Measurements from ENCODE around the gene CDC25B. TPM values are rescaled to one million over a fixed set of nuclear protein-coding genes. Genes with fewer than 3 reads are reported as not detected.
A peak's percentile ranks its signal among the peaks of the same experiment; 100 is the strongest.

CDC25B gene
- total and polyA plus RNA-seq, 2 of the 13 experiments (the other 11 are each of a cell fraction or from before 2014, with no cell fraction given) = 14.5 to 19.4 TPM

DNA sequence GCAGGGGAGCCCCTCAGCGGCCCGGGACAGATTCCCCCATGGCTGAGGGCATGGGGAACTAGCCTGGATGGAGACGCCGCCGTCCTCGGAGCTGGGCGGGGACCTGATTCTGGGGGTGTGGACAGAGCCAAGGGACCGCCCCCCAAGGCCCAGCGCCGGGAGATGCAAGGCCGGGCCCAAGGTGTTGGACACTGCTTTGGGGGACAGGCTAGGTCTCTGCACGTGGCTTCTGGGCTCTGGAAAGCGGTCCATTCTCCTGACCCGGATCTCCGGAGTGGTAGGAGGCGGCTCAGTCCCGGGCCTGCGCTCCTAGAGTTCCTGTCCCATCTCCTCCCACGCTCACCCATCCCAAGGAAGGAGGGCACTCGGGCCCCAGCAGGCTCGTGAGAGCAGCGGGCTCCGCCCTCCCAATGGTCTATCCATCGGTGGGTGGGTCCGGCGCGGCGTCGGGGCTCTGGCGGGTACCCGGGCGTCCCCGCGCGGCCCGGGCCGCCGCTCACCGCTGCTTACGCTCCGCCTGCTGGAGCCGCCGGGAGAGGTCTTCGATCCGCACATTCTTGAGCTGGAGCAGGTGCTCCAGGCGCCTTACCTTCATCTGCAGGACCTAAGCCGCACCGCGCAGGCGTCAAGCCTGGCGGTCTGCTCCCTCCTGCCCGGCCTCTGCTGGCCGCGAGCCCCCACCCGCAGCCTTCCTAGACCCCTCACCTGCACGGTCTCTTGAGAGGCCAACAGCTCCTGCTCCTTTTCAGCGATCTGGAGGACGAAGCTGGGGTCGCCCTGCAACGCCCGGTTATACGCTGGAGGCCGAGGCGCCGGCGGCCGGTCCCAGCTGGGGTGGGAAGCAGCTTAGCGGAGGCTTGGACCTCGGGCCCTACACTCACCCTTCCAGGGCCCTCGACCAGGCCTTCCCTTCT, 18.1 kb upstream of the CDC25B start (continued):
- TF ChIP-seq, protein P1, sequence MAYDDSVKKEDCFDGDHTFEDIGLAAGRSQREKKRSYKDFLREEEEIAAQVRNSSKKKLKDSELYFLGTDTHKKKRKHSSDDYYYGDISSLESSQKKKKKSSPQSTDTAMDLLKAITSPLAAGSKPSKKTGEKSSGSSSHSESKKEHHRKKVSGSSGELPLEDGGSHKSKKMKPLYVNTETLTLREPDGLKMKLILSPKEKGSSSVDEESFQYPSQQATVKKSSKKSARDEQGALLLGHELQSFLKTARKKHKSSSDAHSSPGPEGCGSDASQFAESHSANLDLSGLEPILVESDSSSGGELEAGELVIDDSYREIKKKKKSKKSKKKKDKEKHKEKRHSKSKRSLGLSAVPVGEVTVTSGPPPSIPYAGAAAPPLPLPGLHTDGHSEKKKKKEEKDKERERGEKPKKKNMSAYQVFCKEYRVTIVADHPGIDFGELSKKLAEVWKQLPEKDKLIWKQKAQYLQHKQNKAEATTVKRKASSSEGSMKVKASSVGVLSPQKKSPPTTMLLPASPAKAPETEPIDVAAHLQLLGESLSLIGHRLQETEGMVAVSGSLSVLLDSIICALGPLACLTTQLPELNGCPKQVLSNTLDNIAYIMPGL (CRISPR knock-in tag; IDR thresholded peaks at IDR 0.05; ENCODE audit: borderline replicate concordance in 1 of 2, low read depth in 1 of 2) = 0 out of 4 replicates have a peak, but pooled peaks of 1 of the 2 experiments have one; percentile 25
- TF ChIP-seq, protein P2, sequence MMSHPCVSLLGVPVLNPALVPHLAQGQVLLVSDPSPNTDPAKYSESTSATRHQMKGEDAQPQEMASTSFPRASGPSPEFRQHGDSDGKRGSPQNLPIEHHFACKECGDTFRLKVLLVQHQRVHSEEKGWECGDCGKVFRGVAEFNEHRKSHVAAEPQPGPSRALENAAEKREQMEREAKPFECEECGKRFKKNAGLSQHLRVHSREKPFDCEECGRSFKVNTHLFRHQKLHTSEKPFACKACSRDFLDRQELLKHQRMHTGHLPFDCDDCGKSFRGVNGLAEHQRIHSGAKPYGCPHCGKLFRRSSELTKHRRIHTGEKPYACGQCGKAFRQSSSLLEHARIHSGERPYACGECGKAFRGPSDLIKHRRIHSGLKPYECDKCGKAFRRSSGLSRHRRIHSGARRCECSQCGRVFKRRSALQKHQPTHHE (CRISPR knock-in tag; IDR thresholded peaks at IDR 0.05; ENCODE audit: borderline replicate concordance) = peak; percentile 61; the same call in 1 of the 2 replicates
- 0 out of 2 replicates have a peak, but pooled peaks have one; percentile 59 for TF ChIP-seq ZFP41 (CRISPR knock-in tag; IDR thresholded peaks at IDR 0.05; ENCODE audit: borderline replicate concordance)
- TF ChIP-seq, protein P3, sequence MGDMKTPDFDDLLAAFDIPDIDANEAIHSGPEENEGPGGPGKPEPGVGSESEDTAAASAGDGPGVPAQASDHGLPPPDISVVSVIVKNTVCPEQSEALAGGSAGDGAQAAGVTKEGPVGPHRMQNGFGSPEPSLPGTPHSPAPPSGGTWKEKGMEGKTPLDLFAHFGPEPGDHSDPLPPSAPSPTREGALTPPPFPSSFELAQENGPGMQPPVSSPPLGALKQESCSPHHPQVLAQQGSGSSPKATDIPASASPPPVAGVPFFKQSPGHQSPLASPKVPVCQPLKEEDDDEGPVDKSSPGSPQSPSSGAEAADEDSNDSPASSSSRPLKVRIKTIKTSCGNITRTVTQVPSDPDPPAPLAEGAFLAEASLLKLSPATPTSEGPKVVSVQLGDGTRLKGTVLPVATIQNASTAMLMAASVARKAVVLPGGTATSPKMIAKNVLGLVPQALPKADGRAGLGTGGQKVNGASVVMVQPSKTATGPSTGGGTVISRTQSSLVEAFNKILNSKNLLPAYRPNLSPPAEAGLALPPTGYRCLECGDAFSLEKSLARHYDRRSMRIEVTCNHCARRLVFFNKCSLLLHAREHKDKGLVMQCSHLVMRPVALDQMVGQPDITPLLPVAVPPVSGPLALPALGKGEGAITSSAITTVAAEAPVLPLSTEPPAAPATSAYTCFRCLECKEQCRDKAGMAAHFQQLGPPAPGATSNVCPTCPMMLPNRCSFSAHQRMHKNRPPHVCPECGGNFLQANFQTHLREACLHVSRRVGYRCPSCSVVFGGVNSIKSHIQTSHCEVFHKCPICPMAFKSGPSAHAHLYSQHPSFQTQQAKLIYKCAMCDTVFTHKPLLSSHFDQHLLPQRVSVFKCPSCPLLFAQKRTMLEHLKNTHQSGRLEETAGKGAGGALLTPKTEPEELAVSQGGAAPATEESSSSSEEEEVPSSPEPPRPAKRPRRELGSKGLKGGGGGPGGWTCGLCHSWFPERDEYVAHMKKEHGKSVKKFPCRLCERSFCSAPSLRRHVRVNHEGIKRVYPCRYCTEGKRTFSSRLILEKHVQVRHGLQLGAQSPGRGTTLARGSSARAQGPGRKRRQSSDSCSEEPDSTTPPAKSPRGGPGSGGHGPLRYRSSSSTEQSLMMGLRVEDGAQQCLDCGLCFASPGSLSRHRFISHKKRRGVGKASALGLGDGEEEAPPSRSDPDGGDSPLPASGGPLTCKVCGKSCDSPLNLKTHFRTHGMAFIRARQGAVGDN (CRISPR knock-in tag; IDR thresholded peaks at IDR 0.05) = peak; percentile 93
- no peak for TF ChIP-seq ONECUT2 (CRISPR knock-in tag; IDR thresholded peaks at IDR 0.05)
- TF ChIP-seq FOSL2 (CRISPR knock-in tag; IDR thresholded peaks at IDR 0.05) = no peak
- no peak for TF ChIP-seq FOXP1 (IDR thresholded peaks at IDR 0.05)
- TF ChIP-seq FOXP1 (CRISPR knock-in tag; IDR thresholded peaks at IDR 0.05) = no peak
- no peak; the same call in 1 of the 2 replicates for TF ChIP-seq POGZ (CRISPR knock-in tag; IDR thresholded peaks at IDR 0.05)
- no peak for TF ChIP-seq ZNF772 (CRISPR knock-in tag; IDR thresholded peaks at IDR 0.05)
- no peak for TF ChIP-seq ETV5 (CRISPR knock-in tag; IDR thresholded peaks at IDR 0.05; ENCODE audit: borderline replicate concordance)
- TF ChIP-seq ZNF260 (CRISPR knock-in tag; IDR thresholded peaks at IDR 0.05; ENCODE audit: borderline replicate concordance, low read depth) = no peak
- TF ChIP-seq FOXA3 (CRISPR knock-in tag; IDR thresholded peaks at IDR 0.05) = peak; percentile 15; the same call in 1 of the 2 replicates
- TF ChIP-seq MXI1 (IDR thresholded peaks at IDR 0.05; ENCODE audit: borderline replicate concordance, low read depth, low read length) = peak; percentile 25; the same call in 1 of the 3 replicates
- TF ChIP-seq TBX3 (IDR thresholded peaks at IDR 0.05; ENCODE audit: borderline replicate concordance) = no peak
- TF ChIP-seq PTBP1 (IDR thresholded peaks at IDR 0.05; ENCODE audit: low read depth, low read length, poor library complexity, severe bottlenecking) = no peak
- TF ChIP-seq POLR2A (IDR thresholded peaks at IDR 0.05; ENCODE audit: insufficient read depth in 1 of 2, low read depth in 2 of 2, low read length in 2 of 2) = no peak
- TF ChIP-seq ZBTB38 (CRISPR knock-in tag; IDR thresholded peaks at IDR 0.05) = 0 out of 2 replicates have a peak, but pooled peaks have one; percentile 2
- TF ChIP-seq, protein P4, sequence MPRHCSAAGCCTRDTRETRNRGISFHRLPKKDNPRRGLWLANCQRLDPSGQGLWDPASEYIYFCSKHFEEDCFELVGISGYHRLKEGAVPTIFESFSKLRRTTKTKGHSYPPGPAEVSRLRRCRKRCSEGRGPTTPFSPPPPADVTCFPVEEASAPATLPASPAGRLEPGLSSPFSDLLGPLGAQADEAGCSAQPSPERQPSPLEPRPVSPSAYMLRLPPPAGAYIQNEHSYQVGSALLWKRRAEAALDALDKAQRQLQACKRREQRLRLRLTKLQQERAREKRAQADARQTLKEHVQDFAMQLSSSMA (CRISPR knock-in tag; IDR thresholded peaks at IDR 0.05) = no peak
- TF ChIP-seq CBFB (CRISPR knock-in tag; IDR thresholded peaks at IDR 0.05) = no peak

Data from HepG2 (cell line).